ENCODE data around the gene PHB1.

PHB1 gene

DNA sequence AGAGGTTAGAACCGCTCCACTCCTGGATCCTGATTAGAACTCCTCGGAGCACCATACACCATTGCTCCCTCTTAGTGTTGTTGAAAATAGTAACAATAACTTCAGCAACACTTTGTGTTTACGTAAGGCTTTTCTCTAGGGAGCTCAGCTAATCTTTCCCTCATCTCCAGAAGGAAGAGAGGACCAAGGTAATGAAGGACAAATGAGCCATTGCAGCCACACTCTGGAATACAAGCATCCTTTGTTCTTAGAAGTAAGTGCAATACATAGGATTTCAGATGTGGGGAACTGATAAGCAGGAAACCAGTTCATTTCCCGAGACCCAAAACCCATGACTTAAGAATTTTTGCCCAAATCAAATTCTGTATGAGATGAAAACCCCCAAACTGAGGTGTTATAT is 29.7 kb downstream of the PHB1 start:
- H3K4me3 ChIP-seq (replicated peaks in 1 of 2; ENCODE audit: low read depth in 2 of 2, low read length in 2 of 2): no peak overlapping the region
- no peak for DNase-seq (ENCODE audit: low read depth in 2 of 2)
- TF ChIP-seq, protein P1, sequence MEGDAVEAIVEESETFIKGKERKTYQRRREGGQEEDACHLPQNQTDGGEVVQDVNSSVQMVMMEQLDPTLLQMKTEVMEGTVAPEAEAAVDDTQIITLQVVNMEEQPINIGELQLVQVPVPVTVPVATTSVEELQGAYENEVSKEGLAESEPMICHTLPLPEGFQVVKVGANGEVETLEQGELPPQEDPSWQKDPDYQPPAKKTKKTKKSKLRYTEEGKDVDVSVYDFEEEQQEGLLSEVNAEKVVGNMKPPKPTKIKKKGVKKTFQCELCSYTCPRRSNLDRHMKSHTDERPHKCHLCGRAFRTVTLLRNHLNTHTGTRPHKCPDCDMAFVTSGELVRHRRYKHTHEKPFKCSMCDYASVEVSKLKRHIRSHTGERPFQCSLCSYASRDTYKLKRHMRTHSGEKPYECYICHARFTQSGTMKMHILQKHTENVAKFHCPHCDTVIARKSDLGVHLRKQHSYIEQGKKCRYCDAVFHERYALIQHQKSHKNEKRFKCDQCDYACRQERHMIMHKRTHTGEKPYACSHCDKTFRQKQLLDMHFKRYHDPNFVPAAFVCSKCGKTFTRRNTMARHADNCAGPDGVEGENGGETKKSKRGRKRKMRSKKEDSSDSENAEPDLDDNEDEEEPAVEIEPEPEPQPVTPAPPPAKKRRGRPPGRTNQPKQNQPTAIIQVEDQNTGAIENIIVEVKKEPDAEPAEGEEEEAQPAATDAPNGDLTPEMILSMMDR (IDR thresholded peaks at IDR 0.05; ENCODE audit: low read depth, low read length): no peak

DNA sequence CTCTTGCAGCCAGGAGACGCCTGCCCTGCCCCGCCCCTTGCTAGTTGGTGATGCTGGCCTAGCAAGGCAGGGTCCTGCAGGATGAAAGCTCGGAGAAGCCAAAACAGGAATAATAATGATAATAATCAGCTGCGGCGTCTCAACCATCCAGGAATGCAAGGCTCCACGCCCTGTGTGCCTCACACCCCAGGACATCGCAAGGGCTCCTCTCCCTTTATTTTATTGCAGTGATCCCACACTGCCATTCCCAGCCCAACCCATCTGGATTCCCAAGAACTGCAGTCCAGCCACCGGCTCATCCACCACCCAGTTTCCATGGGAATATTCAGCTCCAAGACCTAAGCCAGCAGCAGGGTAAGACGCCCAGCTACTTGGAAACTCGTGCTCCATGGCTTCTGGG is 31.6 kb downstream of the PHB1 start:
- no peak overlapping the region for H3K4me3 ChIP-seq (replicated peaks in 1 of 2; ENCODE audit: low read depth in 2 of 2, low read length in 2 of 2)
- DNase-seq (ENCODE audit: low read depth in 2 of 2): no peak
- TF ChIP-seq, protein P1 (IDR thresholded peaks at IDR 0.05; ENCODE audit: low read depth, low read length): no peak

DNA sequence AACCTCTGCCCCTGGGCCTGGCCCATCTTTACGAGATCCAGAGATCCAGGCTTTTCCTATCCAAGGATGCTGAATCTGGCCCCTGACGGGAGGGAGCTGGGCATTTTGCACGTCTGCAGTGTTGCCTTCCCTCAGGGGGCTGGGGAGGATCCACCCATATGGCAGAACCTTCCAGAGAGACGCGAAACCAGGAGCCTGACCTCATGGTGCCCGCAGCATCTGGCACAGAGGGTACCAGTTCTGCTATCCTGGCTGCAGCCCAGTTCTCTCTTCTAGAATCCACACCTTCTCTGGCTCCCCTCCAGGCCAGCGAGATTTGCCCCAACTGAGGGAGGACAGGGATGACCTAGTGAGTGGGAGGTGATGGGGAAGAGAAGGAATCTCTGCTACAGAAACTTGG is 32.1 kb downstream of the PHB1 start:
- TF ChIP-seq, protein P1 (IDR thresholded peaks at IDR 0.05; ENCODE audit: low read depth, low read length): no peak
- no peak overlapping the region for H3K4me3 ChIP-seq (replicated peaks in 1 of 2; ENCODE audit: low read depth in 2 of 2, low read length in 2 of 2)
- DNase-seq (ENCODE audit: low read depth in 2 of 2): no peak

DNA sequence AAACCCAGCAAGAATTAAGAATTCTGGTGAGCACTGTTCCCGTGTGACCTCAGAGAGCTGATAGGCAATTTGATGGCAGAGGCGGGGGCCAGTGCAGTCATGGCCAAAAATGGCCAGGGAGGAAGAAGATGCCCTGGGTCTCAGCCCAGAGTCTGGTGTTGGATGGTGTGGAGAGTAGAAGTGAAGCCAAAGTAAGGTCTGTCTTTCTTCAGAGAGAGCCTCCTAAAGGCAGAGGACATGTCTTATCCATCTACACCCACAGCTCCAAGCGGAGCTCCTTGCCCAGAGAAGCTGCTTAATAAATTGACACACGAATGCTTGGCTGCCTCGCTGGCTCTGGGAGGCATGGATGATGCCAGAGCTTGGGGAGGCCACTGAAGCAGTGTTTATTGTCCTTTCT is 32.9 kb downstream of the PHB1 start:
- DNase-seq (ENCODE audit: low read depth in 2 of 2): no peak
- TF ChIP-seq, protein P1 (IDR thresholded peaks at IDR 0.05; ENCODE audit: low read depth, low read length): no peak
- no peak overlapping the region for H3K4me3 ChIP-seq (replicated peaks in 1 of 2; ENCODE audit: low read depth in 2 of 2, low read length in 2 of 2)

DNA sequence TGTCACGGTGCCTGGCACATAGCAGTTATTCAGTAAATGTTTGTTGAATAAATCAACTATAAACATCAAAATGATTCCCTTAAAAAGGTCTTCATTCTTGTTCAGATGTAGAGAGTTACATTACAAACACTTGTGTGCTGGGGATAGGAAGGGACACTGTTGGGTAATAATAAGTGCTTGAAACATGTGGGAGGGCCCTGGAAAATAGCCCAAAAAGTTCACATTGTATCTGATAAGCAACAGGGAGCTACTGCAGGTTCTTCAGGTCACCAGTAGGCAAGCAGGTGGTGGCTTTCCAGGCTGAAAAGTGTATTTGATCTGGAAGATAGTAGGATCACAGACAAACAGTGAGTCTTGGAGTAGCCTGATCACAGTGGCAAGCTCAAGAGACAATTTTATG is 33.6 kb downstream of the PHB1 start:
- DNase-seq (ENCODE audit: low read depth in 2 of 2): no peak
- TF ChIP-seq, protein P1 (IDR thresholded peaks at IDR 0.05; ENCODE audit: low read depth, low read length): no peak
- H3K4me3 ChIP-seq (replicated peaks in 1 of 2; ENCODE audit: low read depth in 2 of 2, low read length in 2 of 2): no peak overlapping the region

DNA sequence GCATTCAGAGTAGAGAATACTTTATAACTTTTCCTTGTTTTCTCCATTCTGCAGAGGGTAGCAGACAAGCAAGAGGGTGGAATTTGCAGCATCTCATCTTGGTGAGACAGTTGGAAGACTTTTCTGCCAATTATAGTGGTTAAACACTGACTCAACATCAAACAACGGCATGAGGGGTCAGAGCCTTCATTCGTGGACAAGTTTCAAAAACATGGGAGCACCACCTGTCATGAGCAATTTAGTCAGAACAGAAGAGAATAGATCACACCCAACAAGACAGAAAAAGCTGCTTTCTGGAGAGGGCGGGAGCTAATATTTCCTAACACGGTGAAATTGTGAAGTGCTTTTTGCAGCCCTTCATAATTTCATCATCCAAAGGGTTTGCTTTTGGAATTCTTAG is 34.8 kb downstream of the PHB1 start:
- no peak for DNase-seq (ENCODE audit: low read depth in 2 of 2)
- TF ChIP-seq, protein P1 (IDR thresholded peaks at IDR 0.05; ENCODE audit: low read depth, low read length): no peak
- no peak overlapping the region for H3K4me3 ChIP-seq (replicated peaks in 1 of 2; ENCODE audit: low read depth in 2 of 2, low read length in 2 of 2)

DNA sequence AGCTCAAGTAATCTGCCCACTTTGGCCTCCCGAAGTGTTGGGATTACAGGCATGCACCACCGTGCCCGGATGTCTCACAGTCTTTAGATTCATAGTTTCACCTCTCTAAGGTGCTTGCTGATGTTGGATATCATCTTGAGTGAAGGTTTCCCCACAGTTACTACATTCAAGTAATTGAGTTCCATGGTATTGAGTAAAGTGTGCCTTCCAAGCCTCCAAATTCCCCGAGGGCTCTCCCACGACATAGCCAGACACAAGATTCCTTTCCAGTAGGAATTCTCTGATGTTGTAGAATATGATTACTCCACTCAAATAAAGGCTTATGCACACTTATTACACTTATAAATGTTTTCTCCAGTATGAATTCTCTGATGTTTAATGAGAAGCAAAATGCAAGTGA is 36.4 kb downstream of the PHB1 start:
- TF ChIP-seq, protein P1 (IDR thresholded peaks at IDR 0.05; ENCODE audit: low read depth, low read length): no peak
- DNase-seq (ENCODE audit: low read depth in 2 of 2): no peak
- H3K4me3 ChIP-seq (replicated peaks in 1 of 2; ENCODE audit: low read depth in 2 of 2, low read length in 2 of 2): no peak overlapping the region

Measured in cardiac fibroblast (primary cell).